OCI-LY3 (cell line): ENCODE data around the gene FAM149A.

Experiments
- CTCF ChIP-seq: fragments of 200-600, 300-600 bp; sonication (generic); IDR thresholded peaks from 2 replicates; pipeline ENCODE4 v1.5.1; 2014; ENCODE audit warnings: antibody characterized with exemption, low read length, low read depth
- EZH2phosphoT487 ChIP-seq: fragments of 200-600 bp; shearing (Covaris generic); IDR thresholded peaks from 2 replicates; pipeline ENCODE4 v1.6.1; 2018; ENCODE audit warnings: antibody characterized with exemption, mixed run types, low read depth

- TF ChIP-seq CTCF, result no peak
- no peak for TF ChIP-seq EZH2phosphoT487
Measured at GRCh38 chr4:186134257-186134656, 29.8 kb downstream of the FAM149A start.
